Esophagus muscularis mucosa (tissue), 4 donors: ENCODE results near the gene RIC8B. TPM values are rescaled to one million over a fixed set of nuclear protein-coding genes. Genes with fewer than 3 reads are reported as not detected.

ENCODE experiments used
- DNase-seq: peaks from one replicate; pipeline ENCODE4 v3.0.0-alpha.2; 2017; ENCODE audit errors: extremely low spot score
- H3K27ac ChIP-seq, 4 donors: fragments of 200-600 bp; sonication (generic); replicated peaks in 1 of 4; 1 replicate in 3 of 4; 2 replicates in 1 of 4; pipeline ENCODE4 v1.5.1; 2016 to 2019; ENCODE audit warnings: mild to moderate bottlenecking in 1 of 4
- H3K27me3 ChIP-seq, 4 donors: fragments of 200-600 bp; sonication (generic); one replicate each; pipeline versions ENCODE4 v1.5.1 to v1.6.0; 2016 to 2019
- H3K36me3 ChIP-seq, 4 donors: fragments of 200-600 bp; sonication (generic); one replicate each; pipeline ENCODE4 v1.5.1; 2016 to 2019
- H3K4me1 ChIP-seq, 4 donors: fragments of 200-600 bp; sonication (generic); one replicate each; pipeline ENCODE4 v1.5.1; 2016 to 2019
- H3K4me3 ChIP-seq, 4 donors: fragments of 200-600 bp; sonication (generic); 1 replicate in 2 of 4; 2 replicates in 2 of 4; pipeline ENCODE4 v1.5.1; 2016 to 2019; ENCODE audit warnings: mild to moderate bottlenecking in 4 of 4, moderate library complexity in 1 of 4
- H3K9me3 ChIP-seq, 4 donors: fragments of 200-600 bp; sonication (generic); 1 replicate in 3 of 4; 2 replicates in 1 of 4; pipeline ENCODE4 v1.5.1; 2016 to 2019
- CTCF ChIP-seq, 3 experiments: fragments of 200-600 bp in 2 of 3; fragments of 450-650 bp in 1 of 3; sonication (generic) in 2 of 3; IDR thresholded peaks; one replicate each; pipeline ENCODE4 v1.5.1; 2017 to 2019; ENCODE audit warnings: antibody characterized with exemption in 3 of 3, mild to moderate bottlenecking in 2 of 3, moderate library complexity in 1 of 3
- EP300 ChIP-seq: sonication (generic); formaldehyde crosslinking; IDR thresholded peaks from one replicate; pipeline ENCODE4 v1.6.1; 2017; ENCODE audit warnings: antibody characterized with exemption
- POLR2A ChIP-seq: fragments of 450-650 bp; IDR thresholded peaks from one replicate; pipeline ENCODE4 v1.6.1; 2017; ENCODE audit warnings: antibody characterized with exemption, moderate library complexity, mild to moderate bottlenecking, low read depth
- POLR2AphosphoS5 ChIP-seq, 2 donors: sonication (generic); formaldehyde crosslinking; IDR thresholded peaks; one replicate each; pipeline ENCODE4 v1.6.1; 2017; ENCODE audit warnings: antibody characterized with exemption in 2 of 2
- WGBS: methylation state at CpG from one replicate; pipeline ENCODE4 v1.1.5; 2018; 5-methylcytosine and 5-hydroxymethylcytosine counted together
- intact Hi-C: fragments of 100-400 bp; cut with DNase I; formaldehyde crosslinking; loops from one replicate; pipeline ENCODE4 v1.15.1; 2023
- total RNA-seq, 4 donors: library from RNA; depleted of rRNA; stranded (reverse); fragments of >200 nt; gene quantifications; one replicate each; pipeline versions ENCODE4 v1.1.0 to v1.2.1, GENCODE V29; 2016

The RIC8B gene
- total RNA-seq, 4 donors from 2014 or later, result 13.8 to 19.1 (median 15.3) TPM

DNA sequence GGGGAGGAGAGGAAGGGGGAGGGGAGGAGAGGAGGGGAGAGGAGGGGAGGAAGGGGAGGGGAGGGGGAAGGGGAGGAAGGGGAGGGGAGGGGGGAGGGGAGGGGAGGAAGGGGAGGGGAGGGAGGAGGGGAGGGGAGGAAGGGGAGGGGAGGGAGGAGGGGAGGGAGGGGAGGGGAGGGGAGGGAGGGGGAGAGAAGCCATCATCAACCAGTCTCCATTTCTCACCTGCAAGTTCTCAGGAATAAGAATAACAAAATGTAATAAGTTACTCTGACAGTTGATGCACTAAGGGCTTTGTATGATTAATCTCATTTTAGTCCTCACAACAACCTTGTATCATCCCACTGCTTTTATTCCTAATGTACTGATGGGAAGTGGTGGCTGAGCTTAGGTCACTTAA is 122.1 kb downstream of the RIC8B start:
- Histone ChIP-seq H3K9me3 (no peaks in the 10 kb centered on the region), H3K27me3 (no peaks in the 10 kb centered on the region), H3K4me1 (no peaks in the 10 kb centered on the region), H3K27ac (no peak overlapping the region), H3K36me3 (no peaks in the 10 kb centered on the region), H3K4me3 (no peak overlapping the region)
- DNase-seq, result peak; percentile 3
- TF ChIP-seq EP300 (no peak), CTCF (IDR thresholded peaks at IDR 0.05) (no peak), POLR2A (no peak), POLR2AphosphoS5 (IDR thresholded peaks at IDR 0.05) (no peak)
- intact Hi-C loops, result no loop called here

DNA sequence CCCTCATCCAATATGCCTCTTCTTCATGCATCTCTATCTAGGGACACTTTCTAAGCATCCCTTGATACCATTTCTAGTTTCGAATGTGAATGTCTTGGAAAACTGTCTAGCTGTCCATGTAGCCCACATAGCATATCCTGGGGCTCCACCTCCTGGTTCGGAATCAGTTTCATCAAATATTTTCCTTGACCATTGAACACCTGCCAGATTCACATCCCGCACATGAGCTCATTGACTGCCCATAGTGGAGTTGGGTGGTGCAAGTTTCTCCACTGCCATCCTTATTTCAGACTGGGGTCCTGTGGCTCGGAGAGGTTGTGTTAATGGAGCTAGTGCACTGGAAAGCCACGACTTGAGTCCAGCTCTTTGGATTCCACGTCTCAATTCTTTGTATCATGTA is 122.6 kb downstream of the RIC8B start:
- WGBS, result 86% methylated on average over 6 of the region's 6 CpGs
- no peaks in the 10 kb centered on the region for H3K36me3 ChIP-seq
- no peak overlapping the region for H3K27ac ChIP-seq
- intact Hi-C loops, result no loop called here
- DNase-seq, result peak; percentile 72
- no peaks in the 10 kb centered on the region for H3K4me1 ChIP-seq
- TF ChIP-seq POLR2A, result no peak
- no peak for TF ChIP-seq CTCF (IDR thresholded peaks at IDR 0.05)
- TF ChIP-seq EP300, result no peak
- TF ChIP-seq POLR2AphosphoS5 (IDR thresholded peaks at IDR 0.05), result no peak
- H3K4me3 ChIP-seq, result no peak overlapping the region
- H3K27me3 ChIP-seq, result peaks cover 0 to 4% (median 0%) of the 10 kb centered on the region in 4 donors
- no peaks in the 10 kb centered on the region for H3K9me3 ChIP-seq

DNA sequence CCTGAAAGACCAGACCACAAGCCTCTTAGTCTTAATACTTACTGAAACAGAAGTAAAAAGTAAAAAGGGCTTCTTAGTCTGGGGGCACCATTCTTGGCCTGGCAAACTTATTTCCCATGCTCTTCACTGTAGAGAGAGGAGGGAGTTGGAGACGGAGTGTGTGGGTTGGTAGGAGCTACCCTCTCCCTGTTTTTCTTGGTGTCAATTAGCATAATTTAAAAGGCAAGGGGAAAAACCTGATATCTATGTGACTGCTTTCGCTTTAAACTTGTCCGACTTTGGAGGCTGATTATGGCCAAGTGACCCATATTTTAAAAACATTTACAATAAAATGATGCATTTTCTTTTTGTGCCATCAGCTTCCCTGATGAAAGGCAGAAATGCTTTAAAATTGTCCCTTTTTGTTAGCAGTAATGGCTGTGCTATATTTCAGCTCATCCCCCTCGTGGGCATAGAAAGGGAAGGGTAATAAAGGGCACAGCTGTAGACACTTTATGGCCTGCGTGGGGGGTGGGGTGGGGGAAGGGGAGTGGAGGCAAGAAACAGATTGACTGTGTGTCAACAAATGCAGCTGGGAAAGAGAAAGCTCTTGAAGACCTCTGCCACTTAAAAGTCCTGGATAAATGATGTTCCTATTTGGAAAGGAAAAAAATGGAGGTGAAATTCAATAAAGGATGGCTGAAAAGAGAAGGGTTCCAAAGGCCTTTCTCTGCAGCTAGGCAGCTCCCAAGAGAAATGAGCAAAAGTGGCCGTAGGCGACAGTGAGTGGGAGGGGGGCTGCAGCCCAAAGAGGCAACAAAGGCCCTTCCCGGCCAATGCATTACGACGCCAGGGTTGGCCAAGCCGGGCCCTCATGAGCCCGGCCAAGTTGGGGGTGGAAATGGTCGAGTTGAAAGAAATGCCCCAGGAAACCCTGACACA is 123.8 kb downstream of the RIC8B start:
- intact Hi-C loops, result no loop called here
- peak; percentile 84 for DNase-seq
- peaks cover 0 to 5% (median 3%) of the 10 kb centered on the region in 4 donors for H3K4me1 ChIP-seq
- H3K4me3 ChIP-seq, result no peak overlapping the region
- no peak overlapping the region for H3K27ac ChIP-seq
- no peaks in the 10 kb centered on the region for H3K9me3 ChIP-seq
- no peaks in the 10 kb centered on the region for H3K36me3 ChIP-seq
- 61% methylated on average over 13 of the region's 13 CpGs for WGBS
- TF ChIP-seq EP300 (no peak), CTCF (IDR thresholded peaks at IDR 0.05) (no peak), POLR2AphosphoS5 (IDR thresholded peaks at IDR 0.05) (no peak), POLR2A (no peak)
- peaks cover 0 to 8% (median 0%) of the 10 kb centered on the region in 4 donors for H3K27me3 ChIP-seq

- Histone ChIP-seq H3K36me3 (no peaks in the 10 kb centered on the region), H3K27me3 (peaks cover 0 to 9% (median 0%) of the 10 kb centered on the region in 4 donors), H3K27ac (no peak overlapping the region), H3K4me3 (no peak overlapping the region), H3K9me3 (no peaks in the 10 kb centered on the region), H3K4me1 (peaks cover 0 to 11% (median 10%) of the 10 kb centered on the region in 4 donors)
- peak; percentile 64 for DNase-seq
- WGBS, result 90% methylated on average over 6 of the region's 6 CpGs
- TF ChIP-seq EP300 (no peak), CTCF (IDR thresholded peaks at IDR 0.05) (no peak), POLR2A (no peak), POLR2AphosphoS5 (IDR thresholded peaks at IDR 0.05) (no peak)
- intact Hi-C loops, result no loop called here
Measured at GRCh38 chr12:106900554-106900953, 126.1 kb downstream of the RIC8B start.
